ENCODE results near the gene TLK2.

Gene TLK2

DNA sequence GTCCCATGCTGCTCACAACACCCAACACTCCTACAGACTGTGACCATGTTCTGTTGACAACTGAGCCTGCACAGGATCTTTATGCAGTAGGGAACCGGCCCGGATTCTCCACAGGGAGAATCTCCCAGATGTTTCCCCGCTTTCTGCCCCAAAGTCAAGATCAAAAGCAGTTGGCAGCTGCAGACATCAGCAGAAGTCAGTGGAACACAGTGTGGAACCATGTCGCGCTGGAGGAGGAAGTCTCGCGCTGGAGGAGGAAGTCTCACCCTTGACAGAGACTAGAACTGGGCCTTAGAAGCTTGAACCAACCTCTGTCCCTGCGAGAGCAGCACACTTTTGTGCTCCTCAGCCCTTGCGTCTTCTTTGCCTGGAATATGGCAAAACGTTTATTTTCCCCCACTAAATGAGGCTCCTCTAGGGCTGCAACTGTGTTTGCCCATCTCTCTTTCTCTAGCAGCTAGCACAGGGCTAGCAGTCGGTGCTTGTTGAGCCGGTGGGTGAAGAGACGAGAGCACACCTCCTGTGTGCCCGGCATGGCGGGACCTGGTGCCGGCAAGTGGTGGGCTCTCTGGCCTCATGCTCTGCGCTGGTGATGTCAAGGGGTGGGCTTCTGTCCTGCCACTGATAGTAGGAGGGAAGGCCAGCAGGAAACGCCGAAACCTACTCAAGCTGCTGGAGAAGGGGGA is 146.7 kb downstream of the TLK2 start:
- TF ChIP-seq SP7 (tag by site-specific recombination; IDR thresholded peaks at IDR 0.05) (no peak), ZNF768 (tag by site-specific recombination; IDR thresholded peaks at IDR 0.05) (no peak), ZNF626 (tag by site-specific recombination; IDR thresholded peaks at IDR 0.05) (no peak), TCF7L2 (IDR thresholded peaks at IDR 0.05; ENCODE audit: borderline replicate concordance, low read depth, low read length) (no peak), ZNF830 (tag by site-specific recombination; IDR thresholded peaks at IDR 0.05; ENCODE audit: low read depth) (no peak)
- no peaks in the 10 kb centered on the region for H3K9me3 ChIP-seq (ENCODE audit: control insufficient read depth, insufficient read depth, low read depth, low read length)
- POLR2A ChIA-PET: interaction anchor here (0.6 kb wide), 1 partner anchor 11 kb away, joined by 4 read pairs; no protein-coding TSS in a partner anchor
- H3K4me3 ChIP-seq (ENCODE audit: low read depth, low read length): no peak overlapping the region
- H3K36me3 ChIP-seq (ENCODE audit: control insufficient read depth in 2 of 2, insufficient read depth in 1 of 2, low read length in 2 of 2): peaks cover 0 to 9% of the 10 kb centered on the region in 2 experiments; a peak in 1 of 3 replicates
- CTCF ChIA-PET: no interaction called here
- H3K4me1 ChIP-seq (ENCODE audit: control insufficient read depth, insufficient read depth, low read length): 0 out of 2 replicates have a peak, but pooled peaks cover 2% of the 10 kb centered on the region
- H3K27ac ChIP-seq (ENCODE audit: extremely low read depth, low read depth, low read length): no peak overlapping the region

- 0 out of 2 replicates have a peak, but pooled peaks cover 2% of the 10 kb centered on the region for H3K4me1 ChIP-seq (ENCODE audit: control insufficient read depth, insufficient read depth, low read length)
- no peak overlapping the region for H3K4me3 ChIP-seq (ENCODE audit: low read depth, low read length)
- H3K9me3 ChIP-seq (ENCODE audit: control insufficient read depth, insufficient read depth, low read depth, low read length): no peaks in the 10 kb centered on the region
- ChIA-PET CTCF (no interaction called here), POLR2A (no interaction called here)
- TF ChIP-seq, protein P1, sequence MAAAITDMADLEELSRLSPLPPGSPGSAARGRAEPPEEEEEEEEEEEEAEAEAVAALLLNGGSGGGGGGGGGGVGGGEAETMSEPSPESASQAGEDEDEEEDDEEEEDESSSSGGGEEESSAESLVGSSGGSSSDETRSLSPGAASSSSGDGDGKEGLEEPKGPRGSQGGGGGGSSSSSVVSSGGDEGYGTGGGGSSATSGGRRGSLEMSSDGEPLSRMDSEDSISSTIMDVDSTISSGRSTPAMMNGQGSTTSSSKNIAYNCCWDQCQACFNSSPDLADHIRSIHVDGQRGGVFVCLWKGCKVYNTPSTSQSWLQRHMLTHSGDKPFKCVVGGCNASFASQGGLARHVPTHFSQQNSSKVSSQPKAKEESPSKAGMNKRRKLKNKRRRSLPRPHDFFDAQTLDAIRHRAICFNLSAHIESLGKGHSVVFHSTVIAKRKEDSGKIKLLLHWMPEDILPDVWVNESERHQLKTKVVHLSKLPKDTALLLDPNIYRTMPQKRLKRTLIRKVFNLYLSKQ (tag by site-specific recombination; IDR thresholded peaks at IDR 0.05; ENCODE audit: borderline replicate concordance): no peak
- TF ChIP-seq, protein P2, sequence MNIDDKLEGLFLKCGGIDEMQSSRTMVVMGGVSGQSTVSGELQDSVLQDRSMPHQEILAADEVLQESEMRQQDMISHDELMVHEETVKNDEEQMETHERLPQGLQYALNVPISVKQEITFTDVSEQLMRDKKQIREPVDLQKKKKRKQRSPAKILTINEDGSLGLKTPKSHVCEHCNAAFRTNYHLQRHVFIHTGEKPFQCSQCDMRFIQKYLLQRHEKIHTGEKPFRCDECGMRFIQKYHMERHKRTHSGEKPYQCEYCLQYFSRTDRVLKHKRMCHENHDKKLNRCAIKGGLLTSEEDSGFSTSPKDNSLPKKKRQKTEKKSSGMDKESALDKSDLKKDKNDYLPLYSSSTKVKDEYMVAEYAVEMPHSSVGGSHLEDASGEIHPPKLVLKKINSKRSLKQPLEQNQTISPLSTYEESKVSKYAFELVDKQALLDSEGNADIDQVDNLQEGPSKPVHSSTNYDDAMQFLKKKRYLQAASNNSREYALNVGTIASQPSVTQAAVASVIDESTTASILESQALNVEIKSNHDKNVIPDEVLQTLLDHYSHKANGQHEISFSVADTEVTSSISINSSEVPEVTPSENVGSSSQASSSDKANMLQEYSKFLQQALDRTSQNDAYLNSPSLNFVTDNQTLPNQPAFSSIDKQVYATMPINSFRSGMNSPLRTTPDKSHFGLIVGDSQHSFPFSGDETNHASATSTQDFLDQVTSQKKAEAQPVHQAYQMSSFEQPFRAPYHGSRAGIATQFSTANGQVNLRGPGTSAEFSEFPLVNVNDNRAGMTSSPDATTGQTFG (tag by site-specific recombination; IDR thresholded peaks at IDR 0.05; ENCODE audit: borderline replicate concordance): no peak
- TF ChIP-seq ZNF777 (tag by site-specific recombination; IDR thresholded peaks at IDR 0.05; ENCODE audit: borderline replicate concordance): no peak
- TF ChIP-seq KLF9 (tag by site-specific recombination; IDR thresholded peaks at IDR 0.05; ENCODE audit: low read depth): no peak
- no peak for TF ChIP-seq KLF10 (tag by site-specific recombination; IDR thresholded peaks at IDR 0.05)
- TF ChIP-seq ZNF433 (tag by site-specific recombination; IDR thresholded peaks at IDR 0.05; ENCODE audit: low read depth): no peak
- no peak for TF ChIP-seq PATZ1 (tag by site-specific recombination; IDR thresholded peaks at IDR 0.05)
- TF ChIP-seq, protein P3, sequence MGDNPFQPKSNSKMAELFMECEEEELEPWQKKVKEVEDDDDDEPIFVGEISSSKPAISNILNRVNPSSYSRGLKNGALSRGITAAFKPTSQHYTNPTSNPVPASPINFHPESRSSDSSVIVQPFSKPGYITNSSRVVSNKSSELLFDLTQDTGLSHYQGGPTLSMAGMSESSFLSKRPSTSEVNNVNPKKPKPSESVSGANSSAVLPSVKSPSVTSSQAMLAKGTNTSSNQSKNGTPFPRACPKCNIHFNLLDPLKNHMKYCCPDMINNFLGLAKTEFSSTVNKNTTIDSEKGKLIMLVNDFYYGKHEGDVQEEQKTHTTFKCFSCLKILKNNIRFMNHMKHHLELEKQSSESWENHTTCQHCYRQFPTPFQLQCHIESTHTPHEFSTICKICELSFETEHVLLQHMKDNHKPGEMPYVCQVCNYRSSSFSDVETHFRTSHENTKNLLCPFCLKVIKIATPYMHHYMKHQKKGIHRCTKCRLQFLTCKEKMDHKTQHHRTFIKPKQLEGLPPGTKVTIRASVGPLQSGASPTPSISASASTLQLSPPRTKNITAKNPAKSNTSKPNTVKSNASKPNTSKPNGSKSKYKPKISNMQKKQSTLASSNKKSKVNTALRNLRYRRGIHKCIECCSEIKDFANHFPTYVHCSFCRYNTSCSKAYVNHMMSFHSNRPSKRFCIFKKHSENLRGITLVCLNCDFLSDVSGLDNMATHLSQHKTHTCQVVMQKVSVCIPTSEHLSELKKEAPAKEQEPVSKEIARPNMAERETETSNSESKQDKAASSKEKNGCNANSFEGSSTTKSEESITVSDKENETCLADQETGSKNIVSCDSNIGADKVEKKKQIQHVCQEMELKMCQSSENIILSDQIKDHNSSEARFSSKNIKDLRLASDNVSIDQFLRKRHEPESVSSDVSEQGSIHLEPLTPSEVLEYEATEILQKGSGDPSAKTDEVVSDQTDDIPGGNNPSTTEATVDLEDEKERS (tag by site-specific recombination; IDR thresholded peaks at IDR 0.05): no peak
- TF ChIP-seq ZNF112 (tag by site-specific recombination; IDR thresholded peaks at IDR 0.05): no peak
- TF ChIP-seq ZNF132 (tag by site-specific recombination; IDR thresholded peaks at IDR 0.05; ENCODE audit: borderline replicate concordance): no peak
- no peak for TF ChIP-seq ZNF645 (tag by site-specific recombination; IDR thresholded peaks at IDR 0.05)
- TF ChIP-seq, protein P4, sequence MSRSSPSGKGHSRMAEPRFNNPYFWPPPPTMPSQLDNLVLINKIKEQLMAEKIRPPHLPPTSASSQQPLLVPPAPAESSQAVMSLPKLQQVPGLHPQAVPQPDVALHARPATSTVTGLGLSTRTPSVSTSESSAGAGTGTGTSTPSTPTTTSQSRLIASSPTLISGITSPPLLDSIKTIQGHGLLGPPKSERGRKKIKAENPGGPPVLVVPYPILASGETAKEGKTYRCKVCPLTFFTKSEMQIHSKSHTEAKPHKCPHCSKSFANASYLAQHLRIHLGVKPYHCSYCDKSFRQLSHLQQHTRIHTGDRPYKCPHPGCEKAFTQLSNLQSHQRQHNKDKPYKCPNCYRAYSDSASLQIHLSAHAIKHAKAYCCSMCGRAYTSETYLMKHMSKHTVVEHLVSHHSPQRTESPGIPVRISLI (tag by site-specific recombination; IDR thresholded peaks at IDR 0.05): no peak
- TF ChIP-seq ZNF514 (tag by site-specific recombination; IDR thresholded peaks at IDR 0.05): no peak
- no peak for TF ChIP-seq RBAK (tag by site-specific recombination; IDR thresholded peaks at IDR 0.05)
- TF ChIP-seq KLF8 (tag by site-specific recombination; IDR thresholded peaks at IDR 0.05): no peak
- TF ChIP-seq ZNF571 (tag by site-specific recombination; IDR thresholded peaks at IDR 0.05): no peak
- TF ChIP-seq ZNF266 (tag by site-specific recombination; IDR thresholded peaks at IDR 0.05; ENCODE audit: low read depth): no peak
- peaks cover 0 to 9% of the 10 kb centered on the region in 2 experiments; a peak in 1 of 3 replicates for H3K36me3 ChIP-seq (ENCODE audit: control insufficient read depth in 2 of 2, insufficient read depth in 1 of 2, low read length in 2 of 2)
- H3K27ac ChIP-seq (ENCODE audit: extremely low read depth, low read depth, low read length): no peak overlapping the region
These were observed 147.2 kb downstream of the TLK2 start for GRCh38 chr17:62625870-62626200.

Measured in HEK293 (cell line).